Esophagus squamous epithelium (tissue), 5 donors: Measurements from ENCODE around the gene PARD3B. TPM values are rescaled to one million over a fixed set of nuclear protein-coding genes. Genes with fewer than 3 reads are reported as not detected.

Experiments used
- DNase-seq: peaks from one replicate; lab custom pipeline; 2025; lab: John Stamatoyannopoulos, UW
- H3K27ac ChIP-seq, 4 donors: fragments of 200-600 bp; sonication (generic); one replicate each; pipeline ENCODE4 v1.5.1; 2016 to 2019; ENCODE audit warnings: mild to moderate bottlenecking in 1 of 4
- H3K27me3 ChIP-seq, 4 donors: fragments of 200-600 bp; sonication (generic); 1 replicate in 3 of 4; 2 replicates in 1 of 4; pipeline versions ENCODE4 v1.5.1 to v1.6.0; 2017 to 2021; ENCODE audit warnings: antibody characterized with exemption in 1 of 4
- H3K36me3 ChIP-seq, 3 donors: fragments of 200-600 bp; sonication (generic); one replicate each; pipeline ENCODE4 v1.5.1; 2016 to 2019
- H3K4me1 ChIP-seq, 3 donors: fragments of 200-600 bp; sonication (generic); one replicate each; pipeline ENCODE4 v1.5.1; 2017 to 2019
- H3K4me3 ChIP-seq, 4 donors: fragments of 200-600 bp; sonication (generic); 1 replicate in 3 of 4; 2 replicates in 1 of 4; pipeline ENCODE4 v1.5.1; 2016 to 2019; ENCODE audit warnings: mild to moderate bottlenecking in 2 of 4, moderate library complexity in 1 of 4
- H3K9me3 ChIP-seq, 3 donors: fragments of 200-600 bp; sonication (generic); one replicate each; pipeline ENCODE4 v1.5.1; 2016 to 2019
- CTCF ChIP-seq, 6 experiments: fragments of 450-650 bp in 4 of 6; fragments of 200-600 bp in 2 of 6; sonication (generic) in 2 of 6; IDR thresholded peaks; one replicate each; pipeline ENCODE4 v1.5.1; 2016 to 2019; ENCODE audit warnings: antibody characterized with exemption in 6 of 6, mild to moderate bottlenecking in 4 of 6, moderate library complexity in 4 of 6
- POLR2A ChIP-seq, 4 donors: fragments of 450-650 bp; IDR thresholded peaks; one replicate each; pipeline ENCODE4 v1.6.1; 2017; ENCODE audit warnings: antibody characterized with exemption in 4 of 4, mild to moderate bottlenecking in 4 of 4, moderate library complexity in 3 of 4
- WGBS, 2 donors: methylation state at CpG; one replicate each; pipeline ENCODE4 v1.1.5; 2018; 5-methylcytosine and 5-hydroxymethylcytosine counted together
- intact Hi-C: fragments of 100-400 bp; cut with DNase I; formaldehyde crosslinking; loops from one replicate; pipeline ENCODE4 v1.15.0; 2022
- total RNA-seq, 4 donors: library from RNA; depleted of rRNA; stranded (reverse); fragments of >200 nt; gene quantifications; one replicate each; pipeline ENCODE4 v1.1.0, GENCODE V29; 2016
- donor health status: DM: yes; HTN: yes; CAD: no.

Gene PARD3B
- total RNA-seq, 4 donors from 2014 or later, result 2.4 to 15.8 (median 4.3) TPM

- H3K4me3 ChIP-seq, result no peak overlapping the region
- whole genome bisulfite sequencing, 2 donors, result 13 to 21% methylated on average over 2 of the region's 2 CpGs
- no peaks in the 10 kb centered on the region for H3K36me3 ChIP-seq
- no peak for TF ChIP-seq CTCF (IDR thresholded peaks at IDR 0.05)
- H3K27ac ChIP-seq, result peak overlapping the region in 1 of 4 donors; percentile 6
- peaks cover 0 to 11% (median 0%) of the 10 kb centered on the region in 3 donors for H3K4me1 ChIP-seq
- DNase-seq, result no peak
- H3K27me3 ChIP-seq, result no peaks in the 10 kb centered on the region
- intact Hi-C loops, result no loop called here
- H3K9me3 ChIP-seq, result no peaks in the 10 kb centered on the region
Measured at GRCh38 chr2:204681412-204681811, 136.1 kb downstream of the PARD3B start.

GRCh38 chr2:204683384-204683783 lies 138.1 kb downstream of the PARD3B start:
- Histone ChIP-seq H3K36me3 (no peaks in the 10 kb centered on the region), H3K27ac (no peak overlapping the region), H3K9me3 (no peaks in the 10 kb centered on the region), H3K4me3 (no peak overlapping the region), H3K4me1 (peaks cover 0 to 15% (median 0%) of the 10 kb centered on the region in 3 donors), H3K27me3 (no peaks in the 10 kb centered on the region)
- intact Hi-C loops, result no loop called here
- no peak for DNase-seq
- TF ChIP-seq CTCF (IDR thresholded peaks at IDR 0.05), result no peak
- TF ChIP-seq POLR2A (IDR thresholded peaks at IDR 0.05), result no peak
- WGBS, 2 donors, result 92 to 93% methylated on average over 1 of the region's 1 CpG

- Histone ChIP-seq H3K36me3 (no peaks in the 10 kb centered on the region), H3K27ac (no peak overlapping the region), H3K27me3 (no peaks in the 10 kb centered on the region), H3K4me1 (peaks cover 0 to 11% (median 0%) of the 10 kb centered on the region in 3 donors), H3K4me3 (no peak overlapping the region), H3K9me3 (no peaks in the 10 kb centered on the region)
- 34 to 37% methylated on average over 3 of the region's 3 CpGs for WGBS, 2 donors
- intact Hi-C loops, result loop anchor here (5.0 kb wide), 1 partner anchor 359 kb away; no protein-coding TSS in a partner anchor
- TF ChIP-seq POLR2A (IDR thresholded peaks at IDR 0.05) (no peak), CTCF (IDR thresholded peaks at IDR 0.05) (no peak)
- DNase-seq, result no peak
Measured at GRCh38 chr2:204686406-204686805, 141.1 kb downstream of the PARD3B start.

GRCh38 chr2:204687776-204688175 lies 142.5 kb downstream of the PARD3B start:
- no peak for DNase-seq
- Histone ChIP-seq H3K4me1 (peaks cover 0 to 12% (median 0%) of the 10 kb centered on the region in 3 donors), H3K36me3 (no peaks in the 10 kb centered on the region), H3K9me3 (no peaks in the 10 kb centered on the region), H3K27ac (no peak overlapping the region), H3K4me3 (no peak overlapping the region), H3K27me3 (no peaks in the 10 kb centered on the region)
- 56 to 69% methylated on average over 2 of the region's 2 CpGs for WGBS, 2 donors
- intact Hi-C loops, result loop anchor here (5.0 kb wide), 1 partner anchor 360 kb away; no protein-coding TSS in a partner anchor
- TF ChIP-seq POLR2A (IDR thresholded peaks at IDR 0.05) (no peak), CTCF (IDR thresholded peaks at IDR 0.05) (no peak)

- H3K4me1 ChIP-seq, result peaks cover 0 to 8% (median 0%) of the 10 kb centered on the region in 3 donors
- intact Hi-C loops, result no loop called here
- no peaks in the 10 kb centered on the region for H3K9me3 ChIP-seq
- no peaks in the 10 kb centered on the region for H3K36me3 ChIP-seq
- no peaks in the 10 kb centered on the region for H3K27me3 ChIP-seq
- TF ChIP-seq POLR2A (IDR thresholded peaks at IDR 0.05), result no peak
- TF ChIP-seq CTCF (IDR thresholded peaks at IDR 0.05), result peak in 5 of 6 experiments; percentile 49 to 84 (median 71)
- no peak overlapping the region for H3K4me3 ChIP-seq
- H3K27ac ChIP-seq, result no peak overlapping the region
- WGBS, 2 donors, result 49 to 74% methylated on average over 2 of the region's 2 CpGs
- DNase-seq, result no peak
Measured at GRCh38 chr2:204691911-204692510, 146.7 kb downstream of the PARD3B start.
